Memory B cell (primary cell): ENCODE measurements around the gene TNFSF8.
A peak's percentile ranks its signal among the peaks of the same experiment; 100 is the strongest.

Source experiments
- ATAC-seq: fragments of 150-1000 bp; cut with Tn5 transposase; 2 replicates; pipeline ENCODE4 v1.10.0; 2021; ENCODE audit warnings: low read depth, mild to moderate bottlenecking, moderate library complexity
- DNase-seq, 2 donors: peaks; one replicate each; pipeline ENCODE4 v3.0.0; 2022; ENCODE audit warnings: low spot score in 2 of 2
- H3K27ac Mint-ChIP-seq: one replicate; pipeline ENCODE4 v1.8.0; 2022; ENCODE audit warnings: mild to moderate bottlenecking, moderate library complexity, mixed read lengths
- H3K27me3 Mint-ChIP-seq: one replicate; pipeline ENCODE4 v1.8.0; 2022; ENCODE audit warnings: mixed read lengths
- H3K36me3 Mint-ChIP-seq: one replicate; pipeline ENCODE4 v1.8.0; 2022; ENCODE audit warnings: mild to moderate bottlenecking, mixed read lengths
- H3K4me1 Mint-ChIP-seq: one replicate; pipeline ENCODE4 v1.8.0; 2022; ENCODE audit warnings: mixed read lengths
- H3K4me3 Mint-ChIP-seq: one replicate; pipeline ENCODE4 v1.8.0; 2022; ENCODE audit warnings: mild to moderate bottlenecking, moderate library complexity, mixed read lengths
- H3K9me3 Mint-ChIP-seq: one replicate; pipeline ENCODE4 v1.8.0; 2022; ENCODE audit warnings: mixed read lengths

Gene TNFSF8

DNA sequence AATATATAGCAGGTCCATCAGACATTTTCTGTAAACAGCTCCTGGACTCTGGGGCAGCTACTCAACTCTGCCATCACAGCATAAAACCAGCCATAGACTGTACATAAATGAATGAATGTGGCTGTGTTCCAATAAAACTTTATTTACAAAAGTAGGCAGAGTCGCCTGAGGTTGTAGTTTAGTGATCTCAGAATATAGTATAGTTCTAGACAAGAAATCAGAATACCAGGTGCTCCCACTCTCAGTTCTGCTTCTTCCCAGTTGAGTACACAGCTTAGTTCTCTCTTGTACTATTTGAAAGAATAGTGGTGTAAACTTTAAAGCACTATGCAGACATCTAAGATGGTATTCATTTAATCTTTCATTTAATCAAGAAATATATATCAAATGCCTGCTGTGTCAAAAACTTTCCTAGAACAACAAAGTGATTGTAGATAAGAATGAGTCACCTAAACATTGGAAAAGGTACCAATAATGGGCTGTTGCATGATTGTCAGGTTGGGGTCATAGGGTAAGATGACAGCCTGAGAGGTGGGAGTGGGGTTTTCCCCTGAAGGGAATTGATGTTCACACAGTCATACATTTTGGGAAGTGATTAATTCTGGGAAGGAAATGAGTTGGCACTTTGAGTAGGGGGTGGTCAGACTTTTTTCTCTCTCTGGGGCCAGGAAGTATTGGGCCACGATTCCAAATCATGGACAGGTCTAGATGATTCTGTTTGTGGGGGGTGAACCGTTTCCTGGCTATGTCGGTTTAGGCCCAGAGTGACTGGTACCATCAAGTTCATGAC lies 37.0 kb downstream of the TNFSF8 start:
- DNase-seq = peak in 1 of 2 donors; percentile 22
- peak overlapping the region; percentile 6 for H3K4me3 Mint-ChIP-seq
- H3K9me3 Mint-ChIP-seq = no peaks in the 10 kb centered on the region
- no peaks in the 10 kb centered on the region for H3K27me3 Mint-ChIP-seq
- H3K36me3 Mint-ChIP-seq = no peaks in the 10 kb centered on the region
- ATAC-seq = peak; percentile 94
- H3K4me1 Mint-ChIP-seq = peaks cover 43% of the 10 kb centered on the region
- H3K27ac Mint-ChIP-seq = peak overlapping the region; percentile 28

DNA sequence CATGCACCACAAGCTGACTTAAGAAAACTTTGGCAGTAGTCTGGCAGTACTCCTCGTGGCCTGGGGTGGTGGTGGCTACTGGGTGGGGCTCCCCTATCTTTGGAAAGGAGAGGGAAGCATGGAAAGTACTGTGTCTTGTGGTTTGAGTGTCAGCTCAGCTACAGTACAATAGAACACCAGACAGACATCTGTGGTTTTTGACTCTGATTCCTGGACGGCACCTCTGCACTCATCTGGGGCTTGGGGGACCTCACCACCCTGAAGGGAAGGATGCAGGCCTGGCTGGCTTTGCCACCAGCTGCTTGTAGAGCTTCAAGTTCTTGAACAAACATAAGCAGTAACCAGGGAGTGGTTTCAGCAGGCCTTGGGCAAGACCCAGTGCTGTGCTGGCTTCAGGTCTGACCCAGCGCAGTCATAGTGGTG lies 40.6 kb downstream of the TNFSF8 start:
- Mint-ChIP-seq H3K36me3 (peaks cover 6% of the 10 kb centered on the region), H3K9me3 (peaks cover 6% of the 10 kb centered on the region), H3K4me3 (peak overlapping the region; percentile 22), H3K4me1 (peaks cover 33% of the 10 kb centered on the region), H3K27me3 (no peaks in the 10 kb centered on the region), H3K27ac (peak overlapping the region; percentile 35)
- DNase-seq = no peak
- peak; percentile 53 for ATAC-seq

GRCh38 chr9:114888607-114889006 lies 41.8 kb downstream of the TNFSF8 start:
- peaks cover 22% of the 10 kb centered on the region for H3K4me1 Mint-ChIP-seq
- H3K36me3 Mint-ChIP-seq = peaks cover 9% of the 10 kb centered on the region
- no peak overlapping the region for H3K27ac Mint-ChIP-seq

DNA sequence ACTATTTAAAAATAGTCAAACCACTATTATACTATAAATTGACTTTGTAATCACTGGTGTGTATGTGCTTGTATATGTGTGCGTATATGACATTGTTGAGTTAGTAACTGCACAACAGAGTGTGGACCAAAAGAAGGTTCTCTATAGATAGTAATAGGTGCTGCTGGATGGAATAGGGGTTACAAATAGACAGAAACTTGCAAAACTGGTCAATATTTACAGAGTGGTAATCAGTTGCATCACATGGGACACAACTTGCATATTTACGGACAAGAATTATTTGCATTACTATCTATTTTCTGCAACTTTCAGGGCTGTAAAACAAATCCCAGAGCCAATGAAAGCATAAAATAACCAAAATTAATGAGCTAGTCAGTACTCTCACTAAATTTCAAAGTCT lies 42.4 kb downstream of the TNFSF8 start:
- H3K27ac Mint-ChIP-seq = no peak overlapping the region
- peaks cover 19% of the 10 kb centered on the region for H3K4me1 Mint-ChIP-seq
- no peaks in the 10 kb centered on the region for H3K27me3 Mint-ChIP-seq
- DNase-seq (no peak), ATAC-seq (no peak)
- H3K36me3 Mint-ChIP-seq = peaks cover 9% of the 10 kb centered on the region
- no peak overlapping the region for H3K4me3 Mint-ChIP-seq
- H3K9me3 Mint-ChIP-seq = peaks cover 9% of the 10 kb centered on the region

More at GRCh38 chr9:114888607-114889006, 41.8 kb downstream of the TNFSF8 start:
- DNase-seq (no peak), ATAC-seq (no peak)
- no peak overlapping the region for H3K4me3 Mint-ChIP-seq
- H3K27me3 Mint-ChIP-seq = no peaks in the 10 kb centered on the region
- H3K9me3 Mint-ChIP-seq = peaks cover 9% of the 10 kb centered on the region

DNA sequence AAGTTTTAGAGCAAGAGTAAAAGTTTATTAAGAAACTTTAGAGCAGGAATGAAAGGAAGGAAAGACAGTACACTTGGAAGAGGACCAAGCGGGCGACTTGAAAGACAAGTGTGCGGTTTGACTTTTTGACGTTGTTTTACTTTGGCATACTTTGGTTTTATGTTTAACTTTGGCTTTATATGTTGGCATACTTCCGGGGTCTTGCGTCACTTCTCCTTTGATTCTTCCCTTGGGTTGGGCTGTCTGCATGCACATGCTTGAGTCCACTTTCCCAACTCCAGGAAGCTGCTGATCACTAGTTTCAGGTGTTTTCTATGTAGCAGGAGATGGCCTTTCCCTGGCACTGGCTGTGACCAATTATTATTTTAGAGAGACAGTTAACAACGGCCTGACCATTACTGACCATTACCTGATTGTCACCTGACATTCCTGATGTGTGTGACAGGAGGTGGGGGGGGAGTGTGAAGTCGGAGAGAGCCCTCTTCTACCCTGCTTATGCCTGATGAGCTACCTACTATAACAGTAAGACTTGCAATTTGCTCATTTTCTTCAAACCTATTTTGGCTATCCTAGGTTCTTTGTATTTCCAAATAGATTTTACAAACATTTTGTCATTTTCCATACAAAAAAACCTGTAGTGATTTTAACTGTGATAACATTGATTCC lies 45.5 kb downstream of the TNFSF8 start:
- no peak for ATAC-seq
- Mint-ChIP-seq H3K9me3 (peaks cover 9% of the 10 kb centered on the region), H3K36me3 (peaks cover 9% of the 10 kb centered on the region), H3K4me3 (no peak overlapping the region), H3K4me1 (peaks cover 10% of the 10 kb centered on the region), H3K27ac (no peak overlapping the region), H3K27me3 (no peaks in the 10 kb centered on the region)
- DNase-seq = no peak

DNA sequence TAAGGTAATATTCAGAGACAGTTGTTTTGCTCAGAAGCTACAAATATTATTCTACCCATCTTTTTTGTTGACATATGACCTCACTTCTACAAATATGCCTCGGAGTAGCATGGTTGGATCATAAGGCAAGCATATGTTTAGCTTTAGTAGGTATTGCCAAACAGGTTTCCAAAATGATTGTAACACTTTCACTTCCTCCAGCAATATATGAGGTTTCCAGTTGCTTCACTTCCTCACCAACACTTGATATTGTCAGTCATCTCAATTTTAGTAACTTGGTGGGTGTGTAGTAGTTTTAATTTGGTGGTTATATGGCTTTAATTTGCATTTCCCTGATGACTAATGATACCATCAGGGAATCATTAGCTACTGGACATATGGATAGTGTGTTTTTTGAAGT lies 46.7 kb downstream of the TNFSF8 start:
- H3K27ac Mint-ChIP-seq = no peak overlapping the region
- ATAC-seq (peak; percentile 52), DNase-seq (no peak)
- peaks cover 9% of the 10 kb centered on the region for H3K36me3 Mint-ChIP-seq
- H3K4me1 Mint-ChIP-seq = no peaks in the 10 kb centered on the region
- H3K27me3 Mint-ChIP-seq = no peaks in the 10 kb centered on the region
- H3K9me3 Mint-ChIP-seq = peaks cover 9% of the 10 kb centered on the region
- no peak overlapping the region for H3K4me3 Mint-ChIP-seq

DNA sequence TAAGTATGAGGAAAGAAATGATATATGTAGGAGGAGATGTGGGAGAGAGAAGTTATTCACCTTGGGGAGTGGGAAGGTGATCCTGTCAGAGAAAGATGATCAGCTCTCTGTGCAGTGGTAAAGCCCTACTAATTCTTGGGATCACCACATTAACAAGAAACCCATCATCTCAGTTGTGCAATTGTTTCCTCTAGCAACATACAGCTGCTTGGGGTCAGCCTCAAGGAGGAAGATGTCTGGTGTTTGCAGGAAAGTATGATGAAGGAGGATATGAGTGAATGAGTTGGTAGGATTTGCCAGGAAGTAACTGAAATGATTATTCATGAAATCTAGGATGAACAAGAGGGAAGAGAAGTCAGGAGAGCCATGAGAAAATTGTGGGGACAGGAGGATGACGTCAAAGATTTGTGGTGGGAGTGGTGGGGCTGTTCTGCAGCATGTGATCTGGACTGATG lies 50.1 kb downstream of the TNFSF8 start:
- Mint-ChIP-seq H3K9me3 (peaks cover 8% of the 10 kb centered on the region), H3K4me1 (no peaks in the 10 kb centered on the region), H3K4me3 (no peak overlapping the region), H3K27me3 (no peaks in the 10 kb centered on the region), H3K27ac (no peak overlapping the region), H3K36me3 (peaks cover 8% of the 10 kb centered on the region)
- ATAC-seq = no peak
- no peak for DNase-seq

GRCh38 chr9:114878879-114879564 lies 51.4 kb downstream of the TNFSF8 start:
- peaks cover 7% of the 10 kb centered on the region for H3K9me3 Mint-ChIP-seq
- no peaks in the 10 kb centered on the region for H3K4me1 Mint-ChIP-seq
- H3K4me3 Mint-ChIP-seq = no peak overlapping the region
- H3K27ac Mint-ChIP-seq = no peak overlapping the region
- DNase-seq = no peak
- no peak for ATAC-seq
- H3K27me3 Mint-ChIP-seq = no peaks in the 10 kb centered on the region
- peaks cover 4% of the 10 kb centered on the region for H3K36me3 Mint-ChIP-seq

- Mint-ChIP-seq H3K27me3 (peaks cover 2% of the 10 kb centered on the region), H3K36me3 (peaks cover 8% of the 10 kb centered on the region), H3K4me3 (peak overlapping the region; percentile 32), H3K27ac (no peak overlapping the region), H3K9me3 (peaks cover 8% of the 10 kb centered on the region), H3K4me1 (peaks cover 2% of the 10 kb centered on the region)
- no peak for ATAC-seq
- DNase-seq = no peak
Measured at GRCh38 chr9:114869845-114870244, 60.5 kb downstream of the TNFSF8 start.

GRCh38 chr9:114869378-114869777 lies 61.0 kb downstream of the TNFSF8 start:
- Mint-ChIP-seq H3K4me1 (peaks cover 2% of the 10 kb centered on the region), H3K9me3 (peaks cover 8% of the 10 kb centered on the region), H3K27ac (no peak overlapping the region), H3K27me3 (peaks cover 2% of the 10 kb centered on the region), H3K4me3 (no peak overlapping the region), H3K36me3 (peaks cover 8% of the 10 kb centered on the region)
- no peak for ATAC-seq
- no peak for DNase-seq

- no peak for ATAC-seq
- peaks cover 8% of the 10 kb centered on the region for H3K9me3 Mint-ChIP-seq
- peaks cover 4% of the 10 kb centered on the region for H3K4me1 Mint-ChIP-seq
- DNase-seq = no peak
- no peak overlapping the region for H3K4me3 Mint-ChIP-seq
- no peak overlapping the region for H3K27ac Mint-ChIP-seq
- peaks cover 6% of the 10 kb centered on the region for H3K36me3 Mint-ChIP-seq
- H3K27me3 Mint-ChIP-seq = peaks cover 2% of the 10 kb centered on the region
Measured at GRCh38 chr9:114867327-114867726, 63.1 kb downstream of the TNFSF8 start.

DNA sequence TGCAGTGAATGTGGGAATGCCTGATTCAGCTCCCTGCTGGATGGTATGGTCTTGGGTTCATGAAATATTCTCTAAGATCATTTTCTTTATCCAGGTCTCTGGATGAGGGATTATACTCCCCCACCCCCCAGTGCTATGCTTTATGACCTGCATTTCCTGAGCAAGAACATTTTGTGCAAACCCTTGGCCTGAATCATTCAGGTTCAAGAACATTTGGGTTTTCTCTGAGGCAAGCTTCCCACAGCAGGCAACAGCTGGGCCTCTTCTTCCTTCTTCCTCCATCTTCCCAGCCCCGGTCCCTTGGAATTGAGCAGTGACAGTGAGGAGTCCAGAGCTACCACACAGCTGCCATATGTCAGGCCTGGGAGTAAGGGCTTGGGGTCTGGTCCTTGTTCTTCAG lies 65.9 kb downstream of the TNFSF8 start:
- H3K27me3 Mint-ChIP-seq = no peaks in the 10 kb centered on the region
- H3K9me3 Mint-ChIP-seq = peaks cover 3% of the 10 kb centered on the region
- ATAC-seq = no peak
- H3K4me1 Mint-ChIP-seq = peaks cover 6% of the 10 kb centered on the region
- H3K36me3 Mint-ChIP-seq = peaks cover 1% of the 10 kb centered on the region
- H3K27ac Mint-ChIP-seq = no peak overlapping the region
- H3K4me3 Mint-ChIP-seq = no peak overlapping the region
- DNase-seq = no peak

GRCh38 chr9:114861922-114862605 lies 68.3 kb downstream of the TNFSF8 start:
- H3K36me3 Mint-ChIP-seq = peaks cover 1% of the 10 kb centered on the region
- peaks cover 3% of the 10 kb centered on the region for H3K27me3 Mint-ChIP-seq
- H3K27ac Mint-ChIP-seq = no peak overlapping the region
- no peak for ATAC-seq
- no peak overlapping the region for H3K4me3 Mint-ChIP-seq
- DNase-seq = no peak
- peaks cover 2% of the 10 kb centered on the region for H3K9me3 Mint-ChIP-seq
- peaks cover 6% of the 10 kb centered on the region for H3K4me1 Mint-ChIP-seq

GRCh38 chr9:114861273-114861672 lies 69.1 kb downstream of the TNFSF8 start:
- H3K9me3 Mint-ChIP-seq = peaks cover 2% of the 10 kb centered on the region
- no peak for ATAC-seq
- H3K27me3 Mint-ChIP-seq = peaks cover 3% of the 10 kb centered on the region
- H3K36me3 Mint-ChIP-seq = peaks cover 1% of the 10 kb centered on the region
- peaks cover 6% of the 10 kb centered on the region for H3K4me1 Mint-ChIP-seq
- DNase-seq = no peak
- no peak overlapping the region for H3K4me3 Mint-ChIP-seq
- H3K27ac Mint-ChIP-seq = no peak overlapping the region
